ENCODE results near the gene CHAC2.

- no peak for TF ChIP-seq EZH2 (IDR thresholded peaks at IDR 0.05; ENCODE audit: borderline replicate concordance, low read length)
- TF ChIP-seq, protein P1, sequence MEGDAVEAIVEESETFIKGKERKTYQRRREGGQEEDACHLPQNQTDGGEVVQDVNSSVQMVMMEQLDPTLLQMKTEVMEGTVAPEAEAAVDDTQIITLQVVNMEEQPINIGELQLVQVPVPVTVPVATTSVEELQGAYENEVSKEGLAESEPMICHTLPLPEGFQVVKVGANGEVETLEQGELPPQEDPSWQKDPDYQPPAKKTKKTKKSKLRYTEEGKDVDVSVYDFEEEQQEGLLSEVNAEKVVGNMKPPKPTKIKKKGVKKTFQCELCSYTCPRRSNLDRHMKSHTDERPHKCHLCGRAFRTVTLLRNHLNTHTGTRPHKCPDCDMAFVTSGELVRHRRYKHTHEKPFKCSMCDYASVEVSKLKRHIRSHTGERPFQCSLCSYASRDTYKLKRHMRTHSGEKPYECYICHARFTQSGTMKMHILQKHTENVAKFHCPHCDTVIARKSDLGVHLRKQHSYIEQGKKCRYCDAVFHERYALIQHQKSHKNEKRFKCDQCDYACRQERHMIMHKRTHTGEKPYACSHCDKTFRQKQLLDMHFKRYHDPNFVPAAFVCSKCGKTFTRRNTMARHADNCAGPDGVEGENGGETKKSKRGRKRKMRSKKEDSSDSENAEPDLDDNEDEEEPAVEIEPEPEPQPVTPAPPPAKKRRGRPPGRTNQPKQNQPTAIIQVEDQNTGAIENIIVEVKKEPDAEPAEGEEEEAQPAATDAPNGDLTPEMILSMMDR (conservative IDR thresholded peaks at IDR 0.05 in 1 of 2, IDR thresholded peaks at IDR 0.05 in 1 of 2; ENCODE audit: extremely low read depth in 1 of 2, insufficient read depth in 1 of 2, low read depth in 1 of 2, low read length in 2 of 2): peak in 1 of 2 donors; percentile 47
These were observed at the start of gene CHAC2 for GRCh38 chr2:53767405-53768241.
